Renal pelvis (tissue), 4 donors: ENCODE measurements around the gene LZTS2. TPM values are rescaled to one million over a fixed set of nuclear protein-coding genes. Genes with fewer than 3 reads are reported as not detected.
"Not testable (repeated sequence)": the region's sequence is repeated elsewhere in the genome, so short reads cannot be mapped to it uniquely, and the experiment has no call there.

Experiments used
- DNase-seq: peaks from one replicate; pipeline ENCODE4 v3.0.0-alpha.2; 2013
- polyA plus RNA-seq, 3 donors: library from polyadenylated mRNA; unstranded; fragments of 120-200 nt; gene quantifications; one replicate each; pipeline ENCODE4 v1.2.1, GENCODE V29; 2013; ENCODE audit not compliant: insufficient read length in 3 of 3

The LZTS2 gene
- polyA plus RNA-seq, 3 donors = 70.0 to 80.1 (median 76.2) TPM

- DNase-seq = no peak
These were observed 30.1 kb downstream of the LZTS2 start for GRCh38 chr10:101029520-101030295.

DNA sequence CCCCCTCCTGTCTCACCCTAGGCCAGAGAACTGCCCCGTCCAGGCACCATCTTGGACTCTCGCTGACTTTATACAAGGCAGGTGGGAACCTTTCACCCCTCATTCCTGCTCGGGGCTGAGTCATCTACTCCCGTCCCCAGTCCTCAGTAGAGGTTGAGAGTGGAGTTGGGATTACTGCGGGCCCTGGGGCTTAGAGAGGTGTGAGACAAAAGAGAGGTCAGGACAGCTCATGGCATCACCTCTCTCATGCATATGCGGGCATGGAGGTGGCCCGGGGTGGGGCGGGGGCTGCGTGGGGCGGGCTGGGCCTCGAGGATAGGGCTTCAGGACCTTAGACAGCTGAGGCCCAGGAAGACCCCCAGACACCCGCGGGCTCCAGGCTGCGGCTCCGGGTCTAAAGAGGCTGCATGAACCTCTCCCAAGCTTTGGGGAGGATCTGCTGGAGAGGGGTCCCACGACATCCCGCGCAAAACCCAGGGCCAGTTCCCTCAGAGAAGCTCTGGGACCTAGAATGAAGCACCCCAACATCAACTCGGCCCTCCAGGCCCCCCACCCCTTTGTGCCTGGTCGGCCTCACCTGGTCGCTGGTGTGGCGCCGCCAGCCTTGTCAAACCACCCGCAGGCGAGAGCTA lies 31.0 kb downstream of the LZTS2 start:
- DNase-seq = no peak

DNA sequence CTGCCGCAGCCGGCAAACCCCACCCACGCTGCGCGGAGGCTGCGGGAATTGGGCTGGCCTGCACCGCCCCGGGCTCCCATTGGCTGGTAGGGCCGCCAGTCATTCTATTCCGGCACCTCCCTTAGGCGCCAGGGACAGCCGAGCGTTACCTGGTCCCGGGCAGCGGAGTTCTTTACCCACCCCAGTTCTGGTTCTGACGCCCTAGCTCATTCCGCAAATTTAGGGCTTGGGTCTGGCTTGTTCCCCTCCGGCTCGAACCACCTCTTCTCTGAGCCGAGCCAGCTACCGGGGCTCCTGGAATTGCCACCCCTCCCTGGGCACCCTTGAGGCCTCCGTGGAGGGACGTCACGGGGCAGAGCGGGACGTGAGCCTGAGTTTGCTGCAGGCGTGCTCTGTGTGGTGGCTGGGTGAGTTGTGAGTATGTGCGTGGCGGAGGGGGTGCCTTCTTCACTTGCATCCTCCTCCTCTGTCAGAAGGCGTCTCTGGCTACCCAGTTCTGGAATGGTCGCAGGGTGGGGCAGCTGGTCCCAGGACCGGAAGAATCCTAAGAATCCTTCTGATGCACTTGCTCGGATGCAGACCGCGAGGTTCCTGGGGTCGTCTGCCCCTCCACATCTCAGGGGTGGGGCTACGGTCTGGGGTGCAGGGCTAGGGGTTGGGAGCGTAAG lies 31.7 kb downstream of the LZTS2 start, which contains the start of the genes PDZD7 and SFXN3:
Gene PDZD7 (minus strand): TSS at position 2 of the 668 bp plus-strand sequence. CDS start 910 bp downstream, outside the sequence.
Gene SFXN3 (plus strand): TSS at position 107 of the 668 bp plus-strand sequence. CDS start 3,461 bp downstream, outside the sequence.
- DNase-seq = peak; percentile 90

- no peak for DNase-seq
These were observed 32.4 kb downstream of the LZTS2 start for GRCh38 chr10:101031796-101032636.

- DNase-seq = no peak
These were observed 33.1 kb downstream of the LZTS2 start for GRCh38 chr10:101032637-101033224.

DNA sequence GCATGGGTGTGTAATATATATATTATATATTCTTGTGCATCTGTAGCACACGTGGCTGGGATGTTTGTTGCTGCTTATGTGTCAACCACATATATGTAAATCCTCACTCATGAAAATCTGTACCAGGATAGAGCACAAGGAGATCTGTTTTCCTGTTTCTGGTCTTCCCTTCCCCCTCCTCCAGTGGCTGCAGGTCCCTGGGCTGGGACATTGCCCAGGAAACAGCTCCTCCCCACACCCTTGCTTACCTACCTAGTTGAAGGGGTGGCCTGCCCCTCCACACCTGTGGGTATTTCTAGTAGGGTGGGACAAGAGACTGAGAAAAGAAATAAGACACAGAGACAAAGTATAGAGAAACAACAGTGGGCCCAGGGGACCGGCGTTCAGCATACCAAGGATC lies 33.7 kb downstream of the LZTS2 start:
- no peak for DNase-seq

DNA sequence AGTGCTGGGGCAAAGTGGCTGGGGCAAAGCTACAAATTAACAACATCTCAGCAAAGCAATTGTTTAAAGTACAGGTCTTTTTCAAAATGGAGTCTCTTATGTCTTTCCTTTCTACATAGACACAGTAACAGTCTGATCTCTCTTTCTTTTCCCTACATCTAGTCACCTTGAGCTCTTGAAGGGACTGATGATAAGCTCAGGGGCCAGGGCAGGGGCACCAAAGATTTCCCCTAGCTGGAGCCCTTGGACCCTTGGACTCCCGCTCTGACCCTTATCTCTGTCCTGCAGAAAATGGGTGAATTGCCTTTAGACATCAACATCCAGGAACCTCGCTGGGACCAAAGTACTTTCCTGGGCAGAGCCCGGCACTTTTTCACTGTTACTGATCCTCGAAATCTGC lies 34.8 kb downstream of the LZTS2 start:
- not testable (repeated sequence) for DNase-seq

DNA sequence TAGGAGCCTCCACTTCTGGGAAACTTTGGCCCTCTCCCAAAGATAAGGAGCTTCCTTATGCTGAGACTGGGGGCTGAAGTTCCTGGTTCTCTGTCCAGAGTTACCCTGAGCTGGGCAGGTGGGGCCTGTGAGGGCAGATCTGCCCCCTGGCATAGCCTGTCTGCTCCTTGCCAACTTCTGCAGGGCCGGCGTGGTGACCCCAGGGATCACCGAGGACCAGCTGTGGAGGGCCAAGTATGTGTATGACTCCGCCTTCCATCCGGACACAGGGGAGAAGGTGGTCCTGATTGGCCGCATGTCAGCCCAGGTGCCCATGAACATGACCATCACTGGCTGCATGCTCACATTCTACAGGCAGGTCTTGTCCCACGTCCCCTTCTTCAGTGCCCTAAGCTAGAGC lies 35.7 kb downstream of the LZTS2 start:
- DNase-seq = no peak

GRCh38 chr10:101035916-101036702 lies 36.5 kb downstream of the LZTS2 start:
- DNase-seq = no peak

DNA sequence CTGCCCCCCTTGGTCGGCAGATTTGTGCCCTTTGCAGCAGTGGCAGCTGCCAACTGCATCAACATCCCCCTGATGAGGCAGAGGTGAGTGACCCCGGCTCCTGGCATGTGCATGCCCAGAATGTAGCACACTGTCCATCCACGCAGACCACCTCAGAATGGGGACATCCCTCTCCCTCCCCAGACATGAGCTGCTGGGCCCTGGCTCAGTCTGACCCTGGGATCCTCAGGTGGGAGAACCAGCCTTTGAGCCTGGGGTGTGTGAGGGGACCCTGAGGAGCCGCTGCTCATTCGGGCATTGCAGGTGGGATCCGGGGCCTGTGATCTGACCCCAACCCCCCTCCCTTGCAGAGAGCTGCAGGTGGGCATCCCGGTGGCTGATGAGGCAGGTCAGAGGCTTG lies 37.1 kb downstream of the LZTS2 start:
- no peak for DNase-seq

GRCh38 chr10:101038484-101038883 lies 38.9 kb downstream of the LZTS2 start:
- DNase-seq = no peak

DNA sequence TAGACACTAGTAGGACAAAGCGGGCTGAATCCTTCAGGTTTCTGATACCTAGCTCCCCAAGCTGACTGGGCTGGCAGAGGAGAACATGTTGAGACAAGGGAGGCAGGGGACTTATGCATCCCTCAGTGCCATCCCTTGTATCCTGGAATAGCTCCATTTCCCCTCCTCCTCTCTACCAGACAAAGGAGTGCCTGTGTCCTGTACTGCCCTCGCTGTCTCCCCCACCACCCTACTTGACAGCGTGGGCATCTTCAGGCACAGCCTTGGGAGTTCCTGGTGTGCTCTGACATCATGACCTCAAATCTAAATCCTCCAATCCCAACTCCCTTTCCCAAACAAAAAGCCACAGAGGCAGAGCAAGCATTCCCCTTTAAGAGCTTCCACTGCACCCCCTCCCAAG lies 40.5 kb downstream of the LZTS2 start:
- no peak for DNase-seq

- DNase-seq = no peak
These were observed 41.2 kb downstream of the LZTS2 start for GRCh38 chr10:101040851-101041250.

GRCh38 chr10:101041252-101041761 lies 41.7 kb downstream of the LZTS2 start:
- peak; percentile 88 for DNase-seq

- no peak for DNase-seq
These were observed 42.5 kb downstream of the LZTS2 start for GRCh38 chr10:101042118-101042517.

GRCh38 chr10:101042667-101043362 lies 43.2 kb downstream of the LZTS2 start:
- DNase-seq = peak; percentile 94

DNA sequence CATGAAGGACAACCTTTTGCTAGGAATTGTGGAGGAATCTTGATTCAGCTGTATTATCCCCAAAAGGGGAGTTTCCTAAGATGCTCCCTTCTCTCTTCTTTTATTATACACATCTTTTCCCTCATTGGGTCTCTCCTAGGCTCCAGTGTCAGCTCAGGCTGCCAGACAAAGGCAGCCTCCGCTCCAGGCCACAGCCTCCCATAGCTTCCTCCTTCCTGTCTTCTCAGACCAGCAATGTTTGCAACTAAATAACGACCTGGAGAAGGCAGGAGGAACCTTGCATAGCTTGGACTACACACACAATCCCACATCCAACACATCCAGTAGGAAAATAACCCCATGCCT lies 43.7 kb downstream of the LZTS2 start:
- no peak for DNase-seq

GRCh38 chr10:101044117-101044516 lies 44.5 kb downstream of the LZTS2 start:
- DNase-seq = no peak

GRCh38 chr10:101046332-101047238 lies 47.0 kb downstream of the LZTS2 start:
- DNase-seq = no peak
